Stimulated activated naive B cell treated with anti-CD40 and anti-IgM and Interleukin-4, amounts not matched to agents 10 μg/mL and 1 μg/mL and 100 μg/mL, for 72 hours (primary cell): ENCODE data around the gene GRHL1.

Experiments used
- ATAC-seq, 2 donors: fragments of 150-1000 bp; cut with Tn5 transposase; replicated peaks; 2 replicates each; pipeline ENCODE4 v1.10.0; 2021; ENCODE audit warnings: moderate library complexity in 1 of 2
- DNase-seq: peaks from one replicate; pipeline ENCODE4 v3.0.0; 2021
- H3K27ac Mint-ChIP-seq: one replicate; pipeline ENCODE4 v1.8.0; 2022; ENCODE audit warnings: mild to moderate bottlenecking, mixed read lengths
- H3K27me3 Mint-ChIP-seq, 2 donors: one replicate each; pipeline ENCODE4 v1.8.0; 2022; ENCODE audit warnings: mixed read lengths in 2 of 2
- H3K36me3 Mint-ChIP-seq, 2 donors: one replicate each; pipeline ENCODE4 v1.8.0; 2022; ENCODE audit warnings: mixed read lengths in 2 of 2, mild to moderate bottlenecking in 1 of 2
- H3K4me1 Mint-ChIP-seq, 2 donors: one replicate each; pipeline ENCODE4 v1.8.0; 2022; ENCODE audit warnings: mixed read lengths in 2 of 2, mild to moderate bottlenecking in 1 of 2
- H3K4me3 Mint-ChIP-seq, 2 donors: one replicate each; pipeline ENCODE4 v1.8.0; 2022; ENCODE audit warnings: mild to moderate bottlenecking in 2 of 2, mixed read lengths in 2 of 2, moderate library complexity in 1 of 2
- H3K9me3 Mint-ChIP-seq, 2 donors: one replicate each; pipeline ENCODE4 v1.8.0; 2022; ENCODE audit warnings: mixed read lengths in 2 of 2, mild to moderate bottlenecking in 1 of 2

The GRHL1 gene

GRCh38 chr2:9985531-9986328 lies 34.2 kb downstream of the GRHL1 start:
- Mint-ChIP-seq H3K4me3 (no peak overlapping the region), H3K27me3 (peaks cover 13 to 14% of the 10 kb centered on the region in 2 donors), H3K9me3 (no peaks in the 10 kb centered on the region), H3K27ac (no peak overlapping the region), H3K4me1 (peaks cover 4 to 8% of the 10 kb centered on the region in 2 donors), H3K36me3 (no peaks in the 10 kb centered on the region)
- DNase-seq (no peak), ATAC-seq (no peak)

- Mint-ChIP-seq H3K9me3 (no peaks in the 10 kb centered on the region), H3K27ac (no peak overlapping the region), H3K4me3 (no peak overlapping the region), H3K36me3 (no peaks in the 10 kb centered on the region), H3K27me3 (peaks cover 4 to 7% of the 10 kb centered on the region in 2 donors), H3K4me1 (peaks cover 4 to 14% of the 10 kb centered on the region in 2 donors)
- no peak for DNase-seq
- no peak for ATAC-seq
Measured at GRCh38 chr2:9988320-9988719, 36.8 kb downstream of the GRHL1 start.

GRCh38 chr2:9990736-9991135 lies 39.2 kb downstream of the GRHL1 start:
- DNase-seq (no peak), ATAC-seq (no peak)
- Mint-ChIP-seq H3K27ac (no peak overlapping the region), H3K36me3 (no peaks in the 10 kb centered on the region), H3K4me1 (peaks cover 0 to 6% of the 10 kb centered on the region in 2 donors), H3K4me3 (no peak overlapping the region), H3K27me3 (peaks cover 0 to 6% of the 10 kb centered on the region in 2 donors), H3K9me3 (no peaks in the 10 kb centered on the region)

- ATAC-seq (no peak), DNase-seq (no peak)
- Mint-ChIP-seq H3K4me3 (no peak overlapping the region), H3K27ac (no peak overlapping the region), H3K27me3 (peaks cover 4 to 10% of the 10 kb centered on the region in 2 donors), H3K9me3 (no peaks in the 10 kb centered on the region), H3K36me3 (no peaks in the 10 kb centered on the region), H3K4me1 (peaks cover 0 to 6% of the 10 kb centered on the region in 2 donors)
Measured at GRCh38 chr2:9991221-9991620, 39.7 kb downstream of the GRHL1 start.

GRCh38 chr2:9991829-9992273 lies 40.4 kb downstream of the GRHL1 start:
- no peak overlapping the region for H3K27ac Mint-ChIP-seq
- ATAC-seq: peak; percentile 46 to 54

GRCh38 chr2:9992427-9993187 lies 41.1 kb downstream of the GRHL1 start:
- H3K36me3 Mint-ChIP-seq: no peaks in the 10 kb centered on the region
- H3K4me1 Mint-ChIP-seq: peaks cover 0 to 6% of the 10 kb centered on the region in 2 donors
- no peak overlapping the region for H3K27ac Mint-ChIP-seq
- no peaks in the 10 kb centered on the region for H3K9me3 Mint-ChIP-seq
- peaks cover 8 to 11% of the 10 kb centered on the region in 2 donors for H3K27me3 Mint-ChIP-seq
- DNase-seq (no peak), ATAC-seq (no peak)
- H3K4me3 Mint-ChIP-seq: no peak overlapping the region

More at GRCh38 chr2:9991829-9992273, 40.4 kb downstream of the GRHL1 start:
- Mint-ChIP-seq H3K36me3 (no peaks in the 10 kb centered on the region), H3K4me1 (peaks cover 0 to 6% of the 10 kb centered on the region in 2 donors), H3K4me3 (no peak overlapping the region), H3K27me3 (peaks cover 6 to 11% of the 10 kb centered on the region in 2 donors), H3K9me3 (no peaks in the 10 kb centered on the region)
- no peak for DNase-seq

- Mint-ChIP-seq H3K4me1 (peaks cover 0 to 6% of the 10 kb centered on the region in 2 donors), H3K27ac (no peak overlapping the region), H3K9me3 (no peaks in the 10 kb centered on the region), H3K27me3 (peaks cover 11 to 12% of the 10 kb centered on the region in 2 donors), H3K36me3 (no peaks in the 10 kb centered on the region), H3K4me3 (no peak overlapping the region)
- DNase-seq: no peak
- no peak for ATAC-seq
Measured at GRCh38 chr2:9993488-9994165, 42.1 kb downstream of the GRHL1 start.

- ATAC-seq: no peak
- Mint-ChIP-seq H3K36me3 (no peaks in the 10 kb centered on the region), H3K27me3 (peaks cover 11 to 12% of the 10 kb centered on the region in 2 donors), H3K9me3 (no peaks in the 10 kb centered on the region), H3K4me1 (peaks cover 0 to 6% of the 10 kb centered on the region in 2 donors), H3K27ac (no peak overlapping the region), H3K4me3 (no peak overlapping the region)
- no peak for DNase-seq
Measured at GRCh38 chr2:9994462-9994861, 43.0 kb downstream of the GRHL1 start.

- Mint-ChIP-seq H3K27ac (no peak overlapping the region), H3K36me3 (no peaks in the 10 kb centered on the region), H3K4me1 (peaks cover 0 to 6% of the 10 kb centered on the region in 2 donors), H3K4me3 (no peak overlapping the region), H3K9me3 (no peaks in the 10 kb centered on the region), H3K27me3 (peaks cover 11 to 12% of the 10 kb centered on the region in 2 donors)
- DNase-seq (no peak), ATAC-seq (no peak)
Measured at GRCh38 chr2:9995059-9995458, 43.6 kb downstream of the GRHL1 start.

- DNase-seq: no peak
- Mint-ChIP-seq H3K27ac (no peak overlapping the region), H3K36me3 (no peaks in the 10 kb centered on the region), H3K9me3 (no peaks in the 10 kb centered on the region), H3K4me3 (no peak overlapping the region), H3K27me3 (peaks cover 11 to 12% of the 10 kb centered on the region in 2 donors), H3K4me1 (peaks cover 0 to 6% of the 10 kb centered on the region in 2 donors)
- ATAC-seq: no peak
Measured at GRCh38 chr2:9996321-9996720, 44.8 kb downstream of the GRHL1 start.

- no peaks in the 10 kb centered on the region for H3K4me1 Mint-ChIP-seq
- peaks cover 11 to 12% of the 10 kb centered on the region in 2 donors for H3K27me3 Mint-ChIP-seq
- no peak overlapping the region for H3K4me3 Mint-ChIP-seq
- H3K9me3 Mint-ChIP-seq: no peaks in the 10 kb centered on the region
- no peaks in the 10 kb centered on the region for H3K36me3 Mint-ChIP-seq
- ATAC-seq (no peak), DNase-seq (no peak)
- H3K27ac Mint-ChIP-seq: peak overlapping the region; percentile 47
Measured at GRCh38 chr2:9997936-9998335, 46.4 kb downstream of the GRHL1 start.

- no peak overlapping the region for H3K4me3 Mint-ChIP-seq
- no peak overlapping the region for H3K27ac Mint-ChIP-seq
- H3K27me3 Mint-ChIP-seq: peaks cover 11 to 12% of the 10 kb centered on the region in 2 donors
- no peaks in the 10 kb centered on the region for H3K9me3 Mint-ChIP-seq
- DNase-seq: no peak
- no peaks in the 10 kb centered on the region for H3K4me1 Mint-ChIP-seq
- ATAC-seq: no peak
- no peaks in the 10 kb centered on the region for H3K36me3 Mint-ChIP-seq
Measured at GRCh38 chr2:9998916-9999654, 47.6 kb downstream of the GRHL1 start.

- Mint-ChIP-seq H3K4me3 (no peak overlapping the region), H3K36me3 (no peaks in the 10 kb centered on the region), H3K4me1 (no peaks in the 10 kb centered on the region), H3K27ac (no peak overlapping the region), H3K9me3 (no peaks in the 10 kb centered on the region), H3K27me3 (peaks cover 9 to 17% of the 10 kb centered on the region in 2 donors)
- ATAC-seq (no peak), DNase-seq (no peak)
Measured at GRCh38 chr2:9999693-10000092, 48.2 kb downstream of the GRHL1 start.

GRCh38 chr2:10000541-10000940 lies 49.0 kb downstream of the GRHL1 start:
- Mint-ChIP-seq H3K27me3 (peaks cover 5 to 21% of the 10 kb centered on the region in 2 donors), H3K9me3 (no peaks in the 10 kb centered on the region), H3K36me3 (no peaks in the 10 kb centered on the region), H3K4me1 (no peaks in the 10 kb centered on the region), H3K27ac (no peak overlapping the region), H3K4me3 (no peak overlapping the region)
- DNase-seq (no peak), ATAC-seq (no peak)
